ENCODE data around the gene MAGEA1.
"Not testable (repeated sequence)": the region's sequence is repeated elsewhere in the genome, so short reads cannot be mapped to it uniquely, and the experiment has no call there.

MAGEA1 gene

DNA sequence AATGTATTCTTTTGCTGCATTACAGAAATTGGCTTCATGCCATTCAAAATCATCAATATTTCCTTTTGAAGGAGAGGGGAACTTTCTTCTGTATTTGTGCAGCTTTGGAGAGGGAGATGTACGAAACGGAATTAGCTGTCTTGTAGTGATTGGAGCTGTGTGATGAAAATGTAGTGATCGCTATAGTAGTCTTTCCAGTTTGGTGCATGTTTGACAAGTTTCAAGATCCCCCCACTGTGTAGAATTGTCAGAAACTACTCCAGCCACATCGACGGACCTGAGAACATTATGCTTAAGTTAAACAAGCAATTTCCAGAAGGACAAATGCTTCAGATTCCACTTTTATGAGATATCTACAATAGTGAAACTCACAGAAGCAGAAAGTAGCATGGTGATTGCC lies 21.6 kb upstream of the MAGEA1 start:
- ATAC-seq: no peak
- TF ChIP-seq, protein P1, sequence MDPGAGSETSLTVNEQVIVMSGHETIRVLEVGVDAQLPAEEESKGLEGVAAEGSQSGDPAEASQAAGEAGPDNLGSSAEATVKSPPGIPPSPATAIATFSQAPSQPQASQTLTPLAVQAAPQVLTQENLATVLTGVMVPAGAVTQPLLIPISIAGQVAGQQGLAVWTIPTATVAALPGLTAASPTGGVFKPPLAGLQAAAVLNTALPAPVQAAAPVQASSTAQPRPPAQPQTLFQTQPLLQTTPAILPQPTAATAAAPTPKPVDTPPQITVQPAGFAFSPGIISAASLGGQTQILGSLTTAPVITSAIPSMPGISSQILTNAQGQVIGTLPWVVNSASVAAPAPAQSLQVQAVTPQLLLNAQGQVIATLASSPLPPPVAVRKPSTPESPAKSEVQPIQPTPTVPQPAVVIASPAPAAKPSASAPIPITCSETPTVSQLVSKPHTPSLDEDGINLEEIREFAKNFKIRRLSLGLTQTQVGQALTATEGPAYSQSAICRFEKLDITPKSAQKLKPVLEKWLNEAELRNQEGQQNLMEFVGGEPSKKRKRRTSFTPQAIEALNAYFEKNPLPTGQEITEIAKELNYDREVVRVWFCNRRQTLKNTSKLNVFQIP (CRISPR knock-in tag; IDR thresholded peaks at IDR 0.05; ENCODE audit: borderline replicate concordance, low read depth): no peak

DNA sequence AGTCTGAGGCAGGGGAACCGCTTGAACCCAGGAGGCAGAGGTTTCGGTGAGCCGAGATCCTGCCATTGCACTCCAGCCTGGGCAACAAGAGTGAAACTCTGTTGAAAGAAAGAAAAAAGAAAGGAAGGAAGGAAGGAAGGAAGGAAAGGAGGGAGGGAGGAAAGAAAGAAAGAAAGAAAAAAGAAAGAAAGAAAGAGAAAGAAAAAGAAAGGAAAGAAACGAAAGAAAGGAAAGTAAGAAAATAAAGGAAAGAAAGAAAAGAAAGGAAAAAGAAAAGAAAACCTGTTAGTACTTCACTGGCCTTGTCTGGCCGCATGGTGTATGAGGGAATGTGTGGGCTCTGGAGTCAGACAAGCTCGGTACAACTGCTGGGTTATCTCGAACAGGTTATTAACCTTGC lies 20.8 kb upstream of the MAGEA1 start:
- no peak for ATAC-seq

DNA sequence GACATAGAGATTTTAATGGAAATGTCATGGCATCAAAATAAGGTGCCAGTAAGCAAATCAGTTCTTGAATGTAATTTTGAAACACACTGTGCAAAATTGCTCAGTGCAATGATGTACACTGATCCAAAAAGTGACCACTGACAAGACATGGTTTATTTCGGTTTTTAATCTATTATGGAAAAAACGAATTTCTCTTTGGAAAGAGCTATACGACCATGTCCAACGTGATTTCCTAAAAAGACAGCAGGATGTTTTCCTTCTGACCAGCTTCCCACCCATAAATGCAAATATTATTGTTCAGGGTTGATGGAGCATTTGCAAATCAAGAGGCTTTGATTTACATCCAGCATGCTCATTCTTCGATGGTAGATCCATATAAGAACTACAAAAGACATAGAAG lies 17.1 kb upstream of the MAGEA1 start:
- no peak for TF ChIP-seq ARNTL (CRISPR knock-in tag; IDR thresholded peaks at IDR 0.05; ENCODE audit: borderline replicate concordance, low read depth)
- TF ChIP-seq CSDC2 (CRISPR knock-in tag; IDR thresholded peaks at IDR 0.05): no peak
- TF ChIP-seq TOX (CRISPR knock-in tag; IDR thresholded peaks at IDR 0.05; ENCODE audit: borderline replicate concordance): no peak
- TF ChIP-seq ISL1 (CRISPR knock-in tag; IDR thresholded peaks at IDR 0.05): no peak
- TF ChIP-seq ZC3H10 (CRISPR knock-in tag; IDR thresholded peaks at IDR 0.05): no peak
- TF ChIP-seq ZNF565 (CRISPR knock-in tag; conservative IDR thresholded peaks at IDR 0.05; ENCODE audit: low read depth): no peak
- ATAC-seq: no peak

More for the DNA sequence above, 20.8 kb upstream of the MAGEA1 start:
- TF ChIP-seq ZNF70 (CRISPR knock-in tag; IDR thresholded peaks at IDR 0.05) (no peak), ESRRG (CRISPR knock-in tag; IDR thresholded peaks at IDR 0.05) (no peak), SNAI2 (CRISPR knock-in tag; IDR thresholded peaks at IDR 0.05) (no peak), CSDC2 (CRISPR knock-in tag; IDR thresholded peaks at IDR 0.05) (no peak)
- TF ChIP-seq, protein P2, sequence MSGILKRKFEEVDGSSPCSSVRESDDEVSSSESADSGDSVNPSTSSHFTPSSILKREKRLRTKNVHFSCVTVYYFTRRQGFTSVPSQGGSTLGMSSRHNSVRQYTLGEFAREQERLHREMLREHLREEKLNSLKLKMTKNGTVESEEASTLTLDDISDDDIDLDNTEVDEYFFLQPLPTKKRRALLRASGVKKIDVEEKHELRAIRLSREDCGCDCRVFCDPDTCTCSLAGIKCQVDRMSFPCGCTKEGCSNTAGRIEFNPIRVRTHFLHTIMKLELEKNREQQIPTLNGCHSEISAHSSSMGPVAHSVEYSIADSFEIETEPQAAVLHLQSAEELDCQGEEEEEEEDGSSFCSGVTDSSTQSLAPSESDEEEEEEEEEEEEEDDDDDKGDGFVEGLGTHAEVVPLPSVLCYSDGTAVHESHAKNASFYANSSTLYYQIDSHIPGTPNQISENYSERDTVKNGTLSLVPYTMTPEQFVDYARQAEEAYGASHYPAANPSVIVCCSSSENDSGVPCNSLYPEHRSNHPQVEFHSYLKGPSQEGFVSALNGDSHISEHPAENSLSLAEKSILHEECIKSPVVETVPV (CRISPR knock-in tag; IDR thresholded peaks at IDR 0.05): no peak

DNA sequence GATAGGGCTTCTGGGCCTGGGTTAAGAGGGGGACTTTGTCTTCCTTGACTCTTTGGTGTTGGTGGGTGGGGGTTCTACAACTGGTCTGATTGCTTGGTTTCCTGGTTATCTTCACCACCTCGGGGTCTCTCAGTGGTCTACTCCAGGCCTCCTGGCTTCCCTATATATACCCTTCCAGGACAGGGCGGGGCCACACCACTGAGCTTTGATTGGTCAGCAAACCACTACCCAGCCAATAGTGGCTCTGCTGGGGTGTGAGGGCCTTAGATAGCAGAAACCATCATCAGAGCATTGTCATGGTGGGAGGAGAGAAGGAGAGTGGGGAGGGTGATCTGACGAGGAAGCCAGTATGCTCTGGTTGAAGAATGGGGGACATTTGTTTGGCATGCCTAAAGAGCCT lies 14.4 kb upstream of the MAGEA1 start:
- ATAC-seq: no peak
- TF ChIP-seq GLIS3 (CRISPR knock-in tag; IDR thresholded peaks at IDR 0.05): no peak
- TF ChIP-seq ZC3H10 (CRISPR knock-in tag; IDR thresholded peaks at IDR 0.05): no peak

DNA sequence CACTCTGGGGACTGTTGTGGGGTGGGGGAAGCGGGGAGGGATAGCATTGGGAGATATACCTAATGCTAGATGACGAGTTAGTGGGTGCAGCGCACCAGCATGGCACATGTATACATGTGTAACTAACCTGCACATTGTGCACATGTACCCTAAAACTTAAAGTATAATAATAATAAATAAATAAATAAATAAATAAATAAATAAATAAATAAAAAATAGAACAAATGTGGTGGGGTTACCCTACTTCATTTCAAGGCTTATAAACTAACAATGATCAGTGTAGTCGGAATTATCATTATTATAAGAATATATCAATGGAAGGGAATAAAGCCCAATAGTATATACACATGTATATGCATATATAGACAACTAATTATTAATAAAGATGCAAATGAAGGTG lies 10.7 kb upstream of the MAGEA1 start:
- ATAC-seq: not testable (repeated sequence)

DNA sequence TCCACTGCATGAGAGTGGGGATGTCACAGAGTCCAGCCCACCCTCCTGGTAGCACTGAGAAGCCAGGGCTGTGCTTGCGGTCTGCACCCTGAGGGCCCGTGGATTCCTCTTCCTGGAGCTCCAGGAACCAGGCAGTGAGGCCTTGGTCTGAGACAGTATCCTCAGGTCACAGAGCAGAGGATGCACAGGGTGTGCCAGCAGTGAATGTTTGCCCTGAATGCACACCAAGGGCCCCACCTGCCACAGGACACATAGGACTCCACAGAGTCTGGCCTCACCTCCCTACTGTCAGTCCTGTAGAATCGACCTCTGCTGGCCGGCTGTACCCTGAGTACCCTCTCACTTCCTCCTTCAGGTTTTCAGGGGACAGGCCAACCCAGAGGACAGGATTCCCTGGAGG lies 2.7 kb downstream of the MAGEA1 start:
- no peak for TF ChIP-seq RARB (CRISPR knock-in tag; IDR thresholded peaks at IDR 0.05)
- no peak for TF ChIP-seq SNAI2 (CRISPR knock-in tag; IDR thresholded peaks at IDR 0.05)
- TF ChIP-seq, protein P3, sequence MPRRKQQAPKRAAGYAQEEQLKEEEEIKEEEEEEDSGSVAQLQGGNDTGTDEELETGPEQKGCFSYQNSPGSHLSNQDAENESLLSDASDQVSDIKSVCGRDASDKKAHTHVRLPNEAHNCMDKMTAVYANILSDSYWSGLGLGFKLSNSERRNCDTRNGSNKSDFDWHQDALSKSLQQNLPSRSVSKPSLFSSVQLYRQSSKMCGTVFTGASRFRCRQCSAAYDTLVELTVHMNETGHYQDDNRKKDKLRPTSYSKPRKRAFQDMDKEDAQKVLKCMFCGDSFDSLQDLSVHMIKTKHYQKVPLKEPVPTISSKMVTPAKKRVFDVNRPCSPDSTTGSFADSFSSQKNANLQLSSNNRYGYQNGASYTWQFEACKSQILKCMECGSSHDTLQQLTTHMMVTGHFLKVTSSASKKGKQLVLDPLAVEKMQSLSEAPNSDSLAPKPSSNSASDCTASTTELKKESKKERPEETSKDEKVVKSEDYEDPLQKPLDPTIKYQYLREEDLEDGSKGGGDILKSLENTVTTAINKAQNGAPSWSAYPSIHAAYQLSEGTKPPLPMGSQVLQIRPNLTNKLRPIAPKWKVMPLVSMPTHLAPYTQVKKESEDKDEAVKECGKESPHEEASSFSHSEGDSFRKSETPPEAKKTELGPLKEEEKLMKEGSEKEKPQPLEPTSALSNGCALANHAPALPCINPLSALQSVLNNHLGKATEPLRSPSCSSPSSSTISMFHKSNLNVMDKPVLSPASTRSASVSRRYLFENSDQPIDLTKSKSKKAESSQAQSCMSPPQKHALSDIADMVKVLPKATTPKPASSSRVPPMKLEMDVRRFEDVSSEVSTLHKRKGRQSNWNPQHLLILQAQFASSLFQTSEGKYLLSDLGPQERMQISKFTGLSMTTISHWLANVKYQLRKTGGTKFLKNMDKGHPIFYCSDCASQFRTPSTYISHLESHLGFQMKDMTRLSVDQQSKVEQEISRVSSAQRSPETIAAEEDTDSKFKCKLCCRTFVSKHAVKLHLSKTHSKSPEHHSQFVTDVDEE (CRISPR knock-in tag; IDR thresholded peaks at IDR 0.05): no peak
- TF ChIP-seq ZFP3 (CRISPR knock-in tag; IDR thresholded peaks at IDR 0.05): no peak
- no peak for TF ChIP-seq ZNF8 (CRISPR knock-in tag; IDR thresholded peaks at IDR 0.05)
- TF ChIP-seq BACH2 (CRISPR knock-in tag; IDR thresholded peaks at IDR 0.05; ENCODE audit: borderline replicate concordance): no peak
- no peak for TF ChIP-seq ZC3H10 (CRISPR knock-in tag; IDR thresholded peaks at IDR 0.05)
- no peak for TF ChIP-seq ZNF70 (CRISPR knock-in tag; IDR thresholded peaks at IDR 0.05)
- no peak for ATAC-seq

DNA sequence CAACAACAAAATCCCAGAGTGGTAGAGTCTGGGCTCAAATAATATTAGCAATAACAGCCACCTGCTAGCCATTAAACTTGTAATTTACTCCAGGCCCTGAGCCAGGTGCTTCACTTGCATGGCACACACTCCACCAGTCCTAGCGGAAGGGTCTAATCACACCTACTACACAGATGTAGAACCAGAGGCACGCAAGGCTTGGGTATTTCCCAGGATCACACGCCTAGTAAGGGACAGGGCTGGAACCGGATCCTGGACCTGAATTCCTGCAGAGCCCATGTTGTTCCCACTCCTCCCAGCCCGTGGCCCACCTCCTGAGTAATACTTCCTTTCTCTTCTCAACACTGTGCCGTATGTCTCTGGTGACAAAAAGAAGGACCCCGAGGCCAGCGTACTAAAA lies 5.7 kb downstream of the MAGEA1 start:
- ATAC-seq: no peak
- no peak for TF ChIP-seq ZC3H10 (CRISPR knock-in tag; IDR thresholded peaks at IDR 0.05)
- TF ChIP-seq, protein P3 (CRISPR knock-in tag; IDR thresholded peaks at IDR 0.05): no peak
- no peak for TF ChIP-seq CSDC2 (CRISPR knock-in tag; IDR thresholded peaks at IDR 0.05)
- TF ChIP-seq ZNF8 (CRISPR knock-in tag; IDR thresholded peaks at IDR 0.05): no peak
- no peak for TF ChIP-seq PPARA (CRISPR knock-in tag; IDR thresholded peaks at IDR 0.05; ENCODE audit: borderline replicate concordance)
- TF ChIP-seq SNAI2 (CRISPR knock-in tag; IDR thresholded peaks at IDR 0.05): no peak
- no peak for TF ChIP-seq RARB (CRISPR knock-in tag; IDR thresholded peaks at IDR 0.05)
- no peak for TF ChIP-seq ZFP30 (CRISPR knock-in tag; IDR thresholded peaks at IDR 0.05)
- no peak for TF ChIP-seq ZNF565 (CRISPR knock-in tag; conservative IDR thresholded peaks at IDR 0.05; ENCODE audit: low read depth)
- no peak for TF ChIP-seq GLIS3 (CRISPR knock-in tag; IDR thresholded peaks at IDR 0.05)
- TF ChIP-seq, protein P2 (CRISPR knock-in tag; IDR thresholded peaks at IDR 0.05): no peak
- no peak for TF ChIP-seq ZFP3 (CRISPR knock-in tag; IDR thresholded peaks at IDR 0.05)
- TF ChIP-seq ESRRG (CRISPR knock-in tag; IDR thresholded peaks at IDR 0.05): no peak
